ENCODE data around the gene STX10.

The STX10 gene

GRCh38 chr19:13102666-13103580, 47.3 kb downstream of the STX10 start, which contains the start of gene LYL1:
LYL1 (minus strand) TSS chr19:13102858; CDS start chr19:13101171, 1,687 bp downstream.
- DNase-seq: no peak
- intact Hi-C loops (cut with DNase I): no loop called here

DNA sequence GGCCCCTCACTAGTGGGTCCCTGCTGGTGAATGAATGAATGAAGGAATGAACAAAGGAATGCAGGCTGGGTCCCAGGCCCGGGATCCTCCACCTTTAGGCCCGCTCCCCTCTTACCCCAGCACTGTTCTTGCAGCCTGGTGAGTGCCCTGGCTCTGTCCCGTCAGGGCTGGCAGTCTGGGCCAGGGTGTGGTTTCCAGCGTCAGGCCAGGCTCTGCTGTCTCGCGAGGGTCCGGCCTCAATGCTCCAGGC, 47.8 kb downstream of the STX10 start:
- intact Hi-C loops (cut with DNase I): no loop called here

GRCh38 chr19:13101590-13102415, 48.4 kb downstream of the STX10 start:
- no peak for DNase-seq
- intact Hi-C loops (cut with DNase I): no loop called here

More for the DNA sequence above, 47.8 kb downstream of the STX10 start:
- DNase-seq: no peak

GRCh38 chr19:13100841-13101589, 49.2 kb downstream of the STX10 start:
- intact Hi-C loops (cut with DNase I): no loop called here
- DNase-seq: peak in 1 of 10 donors; percentile 19

DNA sequence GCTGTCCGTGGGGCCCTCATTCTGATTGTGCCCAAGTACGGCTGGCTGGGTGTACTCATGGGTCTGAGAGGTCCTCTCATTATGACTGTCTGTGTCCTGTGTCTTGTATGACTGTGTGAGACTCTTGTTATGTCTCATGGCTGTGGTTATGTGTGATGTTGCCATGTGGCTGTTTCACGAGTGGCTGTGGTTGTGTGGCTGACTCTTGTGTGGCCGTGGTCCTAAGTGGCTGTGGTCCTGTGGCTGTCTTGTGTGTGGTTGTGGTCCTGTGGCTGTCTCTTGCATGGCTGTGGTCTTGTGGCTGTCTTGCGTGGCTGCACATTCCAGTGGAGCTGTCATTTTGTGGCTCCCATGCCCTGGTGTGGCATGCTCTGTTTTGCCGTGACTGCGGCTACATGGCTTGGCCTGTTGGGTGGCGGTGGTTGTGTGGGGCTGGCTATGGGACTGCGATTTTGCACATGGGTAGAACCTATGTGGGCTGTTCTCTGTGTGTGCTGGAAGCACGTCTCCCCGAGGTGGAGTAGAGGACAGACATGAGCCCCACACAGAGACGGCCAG, 50.1 kb downstream of the STX10 start:
- intact Hi-C loops (cut with DNase I): no loop called here

GRCh38 chr19:13099073-13099999, 50.8 kb downstream of the STX10 start:
- DNase-seq: peak in 5 of 10 donors; percentile 60 to 94 (median 87)

More for the DNA sequence above, 50.1 kb downstream of the STX10 start:
- peak in 1 of 10 donors; percentile 18 for DNase-seq

GRCh38 chr19:13098277-13099072, 51.7 kb downstream of the STX10 start:
- no peak for DNase-seq
- intact Hi-C loops (cut with DNase I): no loop called here

More at GRCh38 chr19:13099073-13099999, 50.8 kb downstream of the STX10 start:
- intact Hi-C loops (cut with DNase I): no loop called here

DNA sequence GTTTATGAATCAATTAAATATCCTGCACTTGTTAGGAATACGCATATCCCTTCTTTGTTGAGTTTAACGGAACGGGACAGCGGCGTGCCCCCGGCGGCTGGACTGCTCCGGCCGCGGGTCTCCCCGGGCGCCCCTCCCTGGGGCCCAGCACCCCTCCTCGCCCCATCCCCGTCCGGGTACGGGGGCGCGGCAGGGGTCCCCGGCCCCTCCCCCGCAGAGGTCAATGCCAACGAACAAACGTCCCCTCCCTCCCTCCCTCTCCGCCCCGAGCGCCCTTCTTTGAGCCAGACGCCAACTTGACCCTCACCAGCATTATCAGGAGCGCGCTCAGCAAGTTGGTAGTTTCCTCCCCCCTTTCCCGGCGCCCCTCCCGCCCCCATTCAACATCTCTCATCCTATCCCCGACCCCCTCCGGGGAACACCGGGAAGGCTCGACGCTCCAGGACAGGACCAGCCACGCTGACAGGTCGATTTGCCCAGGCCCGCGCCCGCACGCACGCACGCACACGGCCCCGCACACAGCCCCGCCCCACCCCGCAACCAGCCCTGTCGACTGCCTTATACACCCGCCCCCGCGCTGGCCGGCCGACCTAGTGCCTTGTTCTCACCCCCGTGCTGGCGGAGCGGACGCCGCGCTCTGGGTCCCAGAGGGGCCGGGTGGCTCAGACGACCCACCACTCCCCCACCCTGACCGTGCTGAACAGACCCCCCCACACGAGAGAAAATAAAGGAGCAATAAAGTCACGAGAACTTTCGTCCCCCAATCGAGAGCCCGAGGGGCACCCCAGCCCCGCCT, 52.5 kb downstream of the STX10 start:
- DNase-seq: no peak
- intact Hi-C loops (cut with DNase I): no loop called here

DNA sequence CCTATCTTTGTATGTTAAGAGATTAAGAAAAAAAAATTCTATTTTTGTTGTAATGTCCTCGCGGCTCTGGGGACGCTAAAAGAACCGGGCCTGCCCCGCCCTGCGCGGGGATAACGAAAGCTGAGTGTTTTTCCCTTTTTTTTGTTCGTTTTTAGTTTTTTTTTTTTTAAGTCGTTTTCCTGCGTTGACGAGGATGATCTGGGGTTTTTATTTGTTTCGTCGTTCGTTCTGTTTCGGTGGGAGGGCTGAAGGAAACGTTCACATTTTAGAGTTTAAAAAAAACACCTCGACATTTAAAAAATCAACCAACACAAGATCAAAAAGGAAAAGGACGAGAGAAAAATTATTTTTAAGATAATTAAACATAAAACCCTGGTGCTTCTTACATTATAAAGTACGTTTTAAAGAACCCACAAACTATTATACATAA, 53.1 kb downstream of the STX10 start:
- DNase-seq: no peak
- intact Hi-C loops (cut with DNase I): no loop called here

DNA sequence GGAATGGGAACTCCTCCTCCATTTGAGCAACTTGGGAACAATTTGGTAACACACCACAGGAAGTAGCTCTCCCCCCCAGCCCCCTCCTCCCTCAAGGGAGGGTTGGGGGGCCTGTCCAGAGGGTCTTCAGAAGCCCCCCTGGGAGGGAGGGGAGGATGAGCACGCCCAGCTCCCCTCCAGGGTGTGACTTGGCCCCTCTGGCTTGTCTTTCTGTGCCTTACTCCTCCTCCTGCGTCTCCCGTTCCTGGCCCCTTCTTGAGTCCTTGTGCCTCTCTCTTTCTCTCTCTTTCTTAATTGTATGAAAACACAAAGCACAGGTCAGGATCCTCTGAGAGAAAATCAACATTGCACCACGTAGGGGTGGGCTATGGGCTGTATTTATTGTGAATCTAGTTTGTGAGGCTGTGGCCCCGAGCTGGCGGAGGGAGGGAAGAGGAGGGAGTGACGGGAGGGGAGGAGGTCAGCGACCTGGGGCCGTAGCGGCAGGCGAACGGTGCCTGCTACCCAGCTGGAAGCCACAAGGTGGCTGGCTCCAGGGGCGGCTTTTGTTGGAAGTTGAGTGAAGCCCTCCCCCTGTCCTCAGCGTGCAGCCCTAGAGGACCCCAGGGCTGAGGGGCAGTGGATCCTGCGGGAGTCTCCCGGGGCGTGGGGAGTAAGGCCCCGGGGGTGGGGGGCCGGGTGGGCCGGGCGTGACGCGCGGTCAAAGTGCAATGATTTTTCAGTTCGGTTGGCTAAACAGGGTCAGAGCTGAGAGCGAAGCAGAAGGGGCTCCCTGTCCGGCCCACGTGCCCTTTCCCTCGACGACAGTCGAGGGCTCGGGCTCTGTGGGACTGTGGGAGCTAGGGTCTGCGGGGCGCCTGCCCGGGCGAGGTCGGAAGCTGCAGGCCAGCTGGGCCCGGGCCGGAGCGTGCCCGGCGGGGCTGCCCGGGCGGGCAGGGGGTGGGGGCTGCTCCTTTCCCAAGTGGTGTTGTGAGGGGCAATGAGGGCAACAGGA, 53.9 kb downstream of the STX10 start:
- intact Hi-C loops (cut with DNase I): no loop called here
- no peak for DNase-seq

- intact Hi-C loops (cut with DNase I): no loop called here
- no peak for DNase-seq
Observed at GRCh38 chr19:13095393-13095784, 54.8 kb downstream of the STX10 start.

DNA sequence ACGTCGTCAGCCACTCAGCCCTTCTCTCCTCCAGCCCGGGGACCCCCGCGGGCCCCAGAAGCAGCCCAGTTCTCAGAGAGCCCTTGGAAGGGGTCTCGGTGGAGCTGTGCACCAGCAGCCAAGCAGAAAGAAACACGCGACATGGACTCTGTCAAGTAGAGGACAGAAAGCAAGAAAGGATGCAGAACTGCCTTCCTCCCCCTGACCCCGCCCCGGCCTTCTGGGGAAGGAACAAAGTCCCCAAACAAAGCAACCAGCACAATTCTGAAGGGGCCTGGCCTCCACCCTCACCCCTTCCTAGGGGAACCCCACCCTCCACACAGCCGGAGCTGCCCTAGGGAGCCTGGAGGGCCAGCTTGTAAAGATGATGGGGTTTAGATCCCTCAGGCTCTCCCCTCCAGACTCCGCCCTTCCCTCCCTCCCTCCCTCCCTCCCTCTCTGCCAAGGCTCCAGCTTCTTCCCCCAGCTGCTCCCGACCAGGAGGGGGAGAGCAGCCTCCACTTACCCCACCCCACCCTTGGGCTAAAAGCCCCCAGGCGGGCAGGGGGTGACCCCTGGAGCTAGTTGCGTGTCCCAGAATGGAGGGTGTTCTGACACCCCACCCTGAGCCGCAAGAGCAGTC, 55.3 kb downstream of the STX10 start:
- intact Hi-C loops (cut with DNase I): loop anchor here (5.0 kb wide), 1 partner anchor 63 kb away; no protein-coding TSS in a partner anchor
- no peak for DNase-seq

GRCh38 chr19:13094106-13094504, 56.1 kb downstream of the STX10 start:
- intact Hi-C loops (cut with DNase I): loop anchor here (5.0 kb wide), 1 partner anchor 62 kb away; no protein-coding TSS in a partner anchor
- DNase-seq: peak in 1 of 10 donors; percentile 19

All from posterior cingulate gyrus (tissue), 11 donors.